Measurements from ENCODE around the gene NAV1. TPM values are rescaled to one million over a fixed set of nuclear protein-coding genes. Genes with fewer than 3 reads are reported as not detected.
A peak's percentile ranks its signal among the peaks of the same experiment; 100 is the strongest.
"Not testable (repeated sequence)": the region's sequence is repeated elsewhere in the genome, so short reads cannot be mapped to it uniquely, and the experiment has no call there.

The NAV1 gene
- total RNA-seq, 4 donors from 2014 or later: 11.4 to 35.8 (median 18.0) TPM

GRCh38 chr1:201491896-201492511 lies 46.9 kb upstream of the NAV1 start:
- 27 to 40% methylated on average over 2 of the region's 3 CpGs for WGBS, 2 donors (ENCODE audit: low coverage in 1 of 2)
- no peak for ATAC-seq
- H3K27me3 ChIP-seq: no peaks in the 10 kb centered on the region
- H3K36me3 ChIP-seq: peaks cover 3 to 84% of the 10 kb centered on the region in 2 donors
- no peak for TF ChIP-seq EP300 (IDR thresholded peaks at IDR 0.05)
- peak; percentile 49 for TF ChIP-seq POLR2AphosphoS5 (IDR thresholded peaks at IDR 0.05)
- no peak for TF ChIP-seq CTCF (IDR thresholded peaks at IDR 0.05)
- TF ChIP-seq POLR2A (IDR thresholded peaks at IDR 0.05): no peak
- no peaks in the 10 kb centered on the region for H3K9me3 ChIP-seq
- H3K4me3 ChIP-seq: no peak overlapping the region
- peak overlapping the region; percentile 80 to 97 (median 97) for H3K27ac ChIP-seq
- peaks cover 66 to 100% (median 91%) of the 10 kb centered on the region in 3 donors for H3K4me1 ChIP-seq

GRCh38 chr1:201493026-201493656 lies 45.8 kb upstream of the NAV1 start:
- peaks cover 3 to 75% of the 10 kb centered on the region in 2 donors for H3K36me3 ChIP-seq
- WGBS, 2 donors (ENCODE audit: low coverage in 1 of 2): 80% methylated on average over 1 of the region's 3 CpGs; no CpG with 5 or more reads in 1 of the 2 donors
- peak overlapping the region; percentile 80 to 97 (median 97) for H3K27ac ChIP-seq
- not testable (repeated sequence) for H3K27me3 ChIP-seq, H3K9me3 ChIP-seq, H3K4me3 ChIP-seq, ATAC-seq
- peaks cover 66 to 100% (median 89%) of the 10 kb centered on the region in 3 donors for H3K4me1 ChIP-seq
- TF ChIP-seq POLR2AphosphoS5 (IDR thresholded peaks at IDR 0.05) (peak; percentile 24), CTCF (IDR thresholded peaks at IDR 0.05) (peak in 1 of 4 experiments; percentile 5)

- TF ChIP-seq POLR2A (IDR thresholded peaks at IDR 0.05) (no peak), CTCF (IDR thresholded peaks at IDR 0.05) (no peak), POLR2AphosphoS5 (IDR thresholded peaks at IDR 0.05) (peak; percentile 48), EP300 (IDR thresholded peaks at IDR 0.05) (no peak)
- Histone ChIP-seq H3K9me3 (no peaks in the 10 kb centered on the region), H3K36me3 (peaks cover 3 to 75% of the 10 kb centered on the region in 2 donors), H3K27me3 (no peaks in the 10 kb centered on the region), H3K4me3 (peak overlapping the region in 1 of 2 donors; percentile 5), H3K27ac (peak overlapping the region; percentile 80 to 97 (median 97)), H3K4me1 (peaks cover 59 to 100% (median 89%) of the 10 kb centered on the region in 3 donors)
- no peak for ATAC-seq
- 4 to 44% methylated on average over 5 to 10 of the region's 15 CpGs for WGBS, 2 donors (ENCODE audit: low coverage in 1 of 2)
Measured at GRCh38 chr1:201493757-201494617, 44.9 kb upstream of the NAV1 start.

GRCh38 chr1:201495551-201496295 lies 43.2 kb upstream of the NAV1 start:
- TF ChIP-seq CTCF (IDR thresholded peaks at IDR 0.05): peak in 1 of 4 experiments; percentile 3
- peak; percentile 95 for TF ChIP-seq POLR2AphosphoS5 (IDR thresholded peaks at IDR 0.05)
- peak; percentile 74 for TF ChIP-seq EP300 (IDR thresholded peaks at IDR 0.05)
- peak in 1 of 2 donors; percentile 13 for TF ChIP-seq POLR2A (IDR thresholded peaks at IDR 0.05)
- H3K27me3 ChIP-seq: no peaks in the 10 kb centered on the region
- peak; percentile 68 for ATAC-seq
- H3K27ac ChIP-seq: peak overlapping the region; percentile 80 to 97 (median 97)
- H3K9me3 ChIP-seq: no peaks in the 10 kb centered on the region
- H3K4me3 ChIP-seq: peak overlapping the region in 1 of 2 donors; percentile 32
- H3K36me3 ChIP-seq: peaks cover 3 to 65% of the 10 kb centered on the region in 2 donors
- H3K4me1 ChIP-seq: peaks cover 42 to 100% (median 81%) of the 10 kb centered on the region in 3 donors
- 18 to 20% methylated on average over 5 to 9 of the region's 11 CpGs for WGBS, 2 donors (ENCODE audit: low coverage in 1 of 2)
